Fibroblast of lung (primary cell): Measurements from ENCODE around the gene NR3C1.

ENCODE experiments used
- CTCF ChIP-seq, 2 donors: IDR thresholded peaks in 1 of 2; conservative IDR thresholded peaks in 1 of 2; 1 replicate in 1 of 2; 2 replicates in 1 of 2; pipeline ENCODE4 v1.5.1; 2011 to 2012; ENCODE audit warnings: low read length in 2 of 2, control low read depth in 1 of 2, inconsistent platforms in 1 of 2, low read depth in 1 of 2, mild to moderate bottlenecking in 1 of 2
- EZH2 ChIP-seq: IDR thresholded peaks from 2 replicates; pipeline ENCODE4 v1.5.1; 2012; ENCODE audit warnings: low read length, control low read depth, mild to moderate bottlenecking; ENCODE audit errors: missing control alignments

DNA sequence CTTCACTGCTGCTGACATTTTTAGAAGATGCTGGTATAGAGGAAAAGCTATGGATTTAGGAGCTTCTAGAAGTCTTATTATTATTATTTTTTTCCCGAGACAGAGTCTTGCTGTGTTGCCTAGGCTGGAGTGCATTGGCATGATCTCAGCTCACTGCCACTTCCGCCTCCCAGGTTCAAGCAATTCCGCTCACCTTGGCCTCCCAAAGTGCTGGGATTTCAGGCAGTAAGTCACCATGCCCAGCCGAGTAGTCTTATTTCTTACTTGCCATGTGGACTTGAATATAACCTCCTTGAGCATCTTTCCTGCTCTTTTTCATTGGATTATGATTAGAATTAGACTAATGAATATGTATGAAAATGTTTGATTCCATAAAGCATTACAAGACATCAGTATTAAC lies 119.5 kb downstream of the NR3C1 start:
- TF ChIP-seq CTCF (conservative IDR thresholded peaks at IDR 0.05 in 1 of 2, IDR thresholded peaks at IDR 0.05 in 1 of 2; ENCODE audit: low read depth in 1 of 2, low read length in 2 of 2) (no peak), EZH2 (no peak)
